SK-N-SH (cell line): Measurements from ENCODE around the gene TTLL1.

Source experiments
- CHD2 ChIP-seq: fragments of 150-350 bp; IDR thresholded peaks from 2 replicates; pipeline ENCODE4 v1.6.1; 2018; ENCODE audit warnings: low read length; ENCODE audit not compliant: partially characterized antibody
- ELF1 ChIP-seq: IDR thresholded peaks from 2 replicates; pipeline ENCODE4 v1.4.0; 2012
- JUND ChIP-seq: IDR thresholded peaks from 2 replicates; pipeline ENCODE4 v1.4.0; 2012
- MEF2A ChIP-seq: IDR thresholded peaks from 2 replicates; pipeline ENCODE4 v1.4.0; 2012; ENCODE audit warnings: low read depth, borderline replicate concordance
- NRF1 ChIP-seq: IDR thresholded peaks from 2 replicates; pipeline ENCODE4 v1.6.1; 2012; ENCODE audit warnings: low read depth, mild to moderate bottlenecking, low read length
- PBX3 ChIP-seq: IDR thresholded peaks from 2 replicates; pipeline ENCODE4; 2012
- POLR2AphosphoS5 ChIP-seq: IDR thresholded peaks from 2 replicates; pipeline ENCODE4 v1.6.1; 2012; ENCODE audit warnings: low read depth, low read length
- RAD21 ChIP-seq: IDR thresholded peaks from 2 replicates; pipeline ENCODE4 v1.6.1; 2012; ENCODE audit warnings: mild to moderate bottlenecking, low read length
- REST ChIP-seq: IDR thresholded peaks from 2 replicates; pipeline ENCODE4 v1.6.1; 2012; ENCODE audit warnings: mild to moderate bottlenecking, low read depth, low read length, moderate library complexity
- RXRA ChIP-seq: IDR thresholded peaks from 2 replicates; pipeline ENCODE4 v1.4.0; 2012; ENCODE audit warnings: low read depth, mild to moderate bottlenecking, borderline replicate concordance
- TCF12 ChIP-seq: IDR thresholded peaks from 2 replicates; pipeline ENCODE4 v1.4.0; 2012
- USF2 ChIP-seq: fragments of 150-350 bp; IDR thresholded peaks from 2 replicates; pipeline ENCODE4 v1.6.1; 2017; ENCODE audit warnings: antibody characterized with exemption, low read length, low read depth, borderline replicate concordance
- YY1 ChIP-seq: IDR thresholded peaks from 2 replicates; pipeline ENCODE4 v1.4.0; 2012; ENCODE audit warnings: low read depth, mild to moderate bottlenecking
- TF ChIP-seq, protein P1 (sequence below): fragments of 200-600 bp; sonication (generic); IDR thresholded peaks from 2 replicates; pipeline ENCODE4 v1.6.1; 2017; ENCODE audit warnings: antibody characterized with exemption, mild to moderate bottlenecking, moderate library complexity

GRCh38 chr22:43088984-43089717, at the start of gene TTLL1:
- TF ChIP-seq USF2 (no peak), JUND (no peak), REST (no peak), RXRA (no peak), POLR2AphosphoS5 (no peak), MEF2A (no peak), TCF12 (no peak), NRF1 (peak; percentile 32; the same call in 1 of the 2 replicates), ELF1 (no peak), PBX3 (no peak), RAD21 (no peak), CHD2 (peak; percentile 57), YY1 (no peak)
- TF ChIP-seq, protein P1, sequence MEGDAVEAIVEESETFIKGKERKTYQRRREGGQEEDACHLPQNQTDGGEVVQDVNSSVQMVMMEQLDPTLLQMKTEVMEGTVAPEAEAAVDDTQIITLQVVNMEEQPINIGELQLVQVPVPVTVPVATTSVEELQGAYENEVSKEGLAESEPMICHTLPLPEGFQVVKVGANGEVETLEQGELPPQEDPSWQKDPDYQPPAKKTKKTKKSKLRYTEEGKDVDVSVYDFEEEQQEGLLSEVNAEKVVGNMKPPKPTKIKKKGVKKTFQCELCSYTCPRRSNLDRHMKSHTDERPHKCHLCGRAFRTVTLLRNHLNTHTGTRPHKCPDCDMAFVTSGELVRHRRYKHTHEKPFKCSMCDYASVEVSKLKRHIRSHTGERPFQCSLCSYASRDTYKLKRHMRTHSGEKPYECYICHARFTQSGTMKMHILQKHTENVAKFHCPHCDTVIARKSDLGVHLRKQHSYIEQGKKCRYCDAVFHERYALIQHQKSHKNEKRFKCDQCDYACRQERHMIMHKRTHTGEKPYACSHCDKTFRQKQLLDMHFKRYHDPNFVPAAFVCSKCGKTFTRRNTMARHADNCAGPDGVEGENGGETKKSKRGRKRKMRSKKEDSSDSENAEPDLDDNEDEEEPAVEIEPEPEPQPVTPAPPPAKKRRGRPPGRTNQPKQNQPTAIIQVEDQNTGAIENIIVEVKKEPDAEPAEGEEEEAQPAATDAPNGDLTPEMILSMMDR, result no peak
